Neutrophil (primary cell): ENCODE measurements around the gene WDR48.
A peak's percentile ranks its signal among the peaks of the same experiment; 100 is the strongest.

Source experiments
- H3K27ac ChIP-seq: fragments of 200-600 bp; sonication (generic); 2 replicates; pipeline ENCODE4 v1.5.1; 2016; ENCODE audit warnings: mild to moderate bottlenecking, moderate library complexity
- H3K27me3 ChIP-seq: fragments of 200-600 bp; sonication (generic); 2 replicates; pipeline ENCODE4 v1.6.0; 2016; ENCODE audit warnings: mild to moderate bottlenecking
- H3K36me3 ChIP-seq: fragments of 200-600 bp; sonication (generic); 2 replicates; pipeline ENCODE4 v1.5.1; 2017
- H3K4me1 ChIP-seq, 2 experiments: fragments of 200-600 bp in 1 of 2; sonication (generic) in 1 of 2; 1 replicate in 1 of 2; 2 replicates in 1 of 2; pipeline versions ENCODE4 v1.5.1 to v1.6.1; 2013 to 2016; ENCODE audit warnings: low read depth in 1 of 2, low read length in 1 of 2, mild to moderate bottlenecking in 1 of 2, moderate library complexity in 1 of 2; ENCODE audit not compliant: control insufficient read depth in 1 of 2, insufficient read depth in 1 of 2
- H3K4me3 ChIP-seq, 2 experiments: fragments of 200-600 bp in 1 of 2; sonication (generic) in 1 of 2; 1 replicate in 1 of 2; 2 replicates in 1 of 2; pipeline ENCODE4 v1.5.1; 2013 to 2016; ENCODE audit warnings: low read depth in 1 of 2, low read length in 1 of 2, mild to moderate bottlenecking in 1 of 2, moderate library complexity in 1 of 2
- H3K9me3 ChIP-seq: fragments of 200-600 bp; sonication (generic); 2 replicates; pipeline ENCODE4 v1.5.1; 2016
- CTCF ChIP-seq: fragments of 200-600 bp; sonication (generic); IDR thresholded peaks from 2 replicates; pipeline ENCODE4 v1.5.1; 2016; ENCODE audit warnings: antibody characterized with exemption

WDR48 gene

GRCh38 chr3:39105687-39106063, 53.9 kb downstream of the WDR48 start:
- TF ChIP-seq CTCF = no peak
- H3K4me3 ChIP-seq = no peak overlapping the region
- H3K27ac ChIP-seq = no peak overlapping the region

GRCh38 chr3:39106281-39106811, 54.5 kb downstream of the WDR48 start:
- peak overlapping the region; percentile 86 to 87 for H3K4me3 ChIP-seq
- no peaks in the 10 kb centered on the region for H3K27me3 ChIP-seq
- H3K4me1 ChIP-seq = peaks cover 24 to 28% of the 10 kb centered on the region in 2 experiments
- TF ChIP-seq CTCF = no peak
- no peaks in the 10 kb centered on the region for H3K36me3 ChIP-seq
- H3K27ac ChIP-seq = no peak overlapping the region
- H3K9me3 ChIP-seq = no peaks in the 10 kb centered on the region

More at GRCh38 chr3:39105687-39106063, 53.9 kb downstream of the WDR48 start:
- Histone ChIP-seq H3K4me1 (peaks cover 24 to 28% of the 10 kb centered on the region in 2 experiments), H3K36me3 (peaks cover 4% of the 10 kb centered on the region), H3K27me3 (no peaks in the 10 kb centered on the region), H3K9me3 (no peaks in the 10 kb centered on the region)

- Histone ChIP-seq H3K4me1 (peaks cover 24 to 28% of the 10 kb centered on the region in 2 experiments), H3K9me3 (no peaks in the 10 kb centered on the region), H3K27ac (peak overlapping the region; percentile 84), H3K36me3 (no peaks in the 10 kb centered on the region), H3K4me3 (peak overlapping the region; percentile 86 to 87), H3K27me3 (no peaks in the 10 kb centered on the region)
- no peak for TF ChIP-seq CTCF
Observed at GRCh38 chr3:39106851-39107387, 55.1 kb downstream of the WDR48 start.

GRCh38 chr3:39107388-39108199, 55.8 kb downstream of the WDR48 start, which contains the start of the genes GORASP1 and TTC21A:
Gene GORASP1 (minus strand): TSS chr3:39107627. CDS start chr3:39107541, 86 bp downstream.
Gene TTC21A (plus strand): TSS chr3:39107680. CDS start chr3:39107838, 158 bp downstream.
- Histone ChIP-seq H3K4me3 (peak within 1 kb of the TSS; percentile 86 to 87), H3K9me3 (no peaks in the 10 kb centered on the region), H3K4me1 (peaks cover 24 to 28% of the 10 kb centered on the region in 2 experiments), H3K36me3 (no peaks in the 10 kb centered on the region), H3K27me3 (no peaks in the 10 kb centered on the region), H3K27ac (peak within 1 kb of the TSS; percentile 84)
- TF ChIP-seq CTCF = peak; percentile 42

GRCh38 chr3:39108200-39108710, 56.4 kb downstream of the WDR48 start:
- no peak for TF ChIP-seq CTCF
- Histone ChIP-seq H3K4me3 (peak overlapping the region; percentile 86 to 87), H3K4me1 (peaks cover 24 to 28% of the 10 kb centered on the region in 2 experiments), H3K27ac (peak overlapping the region; percentile 84), H3K9me3 (no peaks in the 10 kb centered on the region), H3K36me3 (no peaks in the 10 kb centered on the region), H3K27me3 (no peaks in the 10 kb centered on the region)
